Measurements from ENCODE around the gene SFXN3.

DNA sequence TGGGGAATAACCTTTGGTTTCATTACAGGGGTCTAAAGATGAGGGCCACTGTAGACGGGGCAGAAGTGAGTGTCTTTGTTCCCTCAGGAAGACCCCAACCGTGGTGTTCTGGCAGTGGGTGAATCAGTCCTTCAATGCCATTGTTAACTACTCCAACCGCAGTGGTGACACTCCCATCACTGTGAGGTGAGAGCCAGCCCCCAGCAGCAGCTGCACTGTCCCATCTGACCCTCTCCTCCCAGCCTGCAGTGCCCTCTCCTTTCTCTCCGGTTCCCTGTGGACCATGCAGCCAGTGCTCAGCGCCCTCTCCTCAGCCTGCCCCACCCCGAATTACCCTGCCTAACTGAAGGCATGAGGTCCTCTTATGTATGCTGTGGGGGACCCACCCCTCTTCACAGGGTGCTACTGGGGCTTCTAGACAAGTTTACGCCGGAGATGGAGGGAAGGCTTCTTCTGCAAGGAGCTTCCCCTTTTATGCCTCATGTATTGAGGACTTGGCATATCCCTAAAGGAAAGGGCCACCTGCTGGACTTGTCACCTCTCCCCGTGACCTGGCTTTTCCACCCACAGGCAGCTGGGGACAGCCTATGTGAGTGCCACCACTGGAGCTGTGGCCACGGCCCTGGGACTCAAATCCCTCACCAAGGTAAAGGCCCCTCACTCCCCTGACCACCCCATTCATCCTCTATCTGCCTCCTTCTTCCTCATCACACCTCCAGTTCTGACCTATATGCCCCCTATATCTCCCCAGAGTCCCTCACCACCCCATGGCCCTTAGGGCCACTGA, 5.1 kb downstream of the SFXN3 start:
- TF ChIP-seq, protein P1, sequence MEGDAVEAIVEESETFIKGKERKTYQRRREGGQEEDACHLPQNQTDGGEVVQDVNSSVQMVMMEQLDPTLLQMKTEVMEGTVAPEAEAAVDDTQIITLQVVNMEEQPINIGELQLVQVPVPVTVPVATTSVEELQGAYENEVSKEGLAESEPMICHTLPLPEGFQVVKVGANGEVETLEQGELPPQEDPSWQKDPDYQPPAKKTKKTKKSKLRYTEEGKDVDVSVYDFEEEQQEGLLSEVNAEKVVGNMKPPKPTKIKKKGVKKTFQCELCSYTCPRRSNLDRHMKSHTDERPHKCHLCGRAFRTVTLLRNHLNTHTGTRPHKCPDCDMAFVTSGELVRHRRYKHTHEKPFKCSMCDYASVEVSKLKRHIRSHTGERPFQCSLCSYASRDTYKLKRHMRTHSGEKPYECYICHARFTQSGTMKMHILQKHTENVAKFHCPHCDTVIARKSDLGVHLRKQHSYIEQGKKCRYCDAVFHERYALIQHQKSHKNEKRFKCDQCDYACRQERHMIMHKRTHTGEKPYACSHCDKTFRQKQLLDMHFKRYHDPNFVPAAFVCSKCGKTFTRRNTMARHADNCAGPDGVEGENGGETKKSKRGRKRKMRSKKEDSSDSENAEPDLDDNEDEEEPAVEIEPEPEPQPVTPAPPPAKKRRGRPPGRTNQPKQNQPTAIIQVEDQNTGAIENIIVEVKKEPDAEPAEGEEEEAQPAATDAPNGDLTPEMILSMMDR (IDR thresholded peaks at IDR 0.05), result no peak
- TF ChIP-seq POLR2A (IDR thresholded peaks at IDR 0.05), result no peak
